GM03348 (cell line): ENCODE results near the gene POLR1B.
"Not testable (repeated sequence)": the region's sequence is repeated elsewhere in the genome, so short reads cannot be mapped to it uniquely, and the experiment has no call there.

Experiments
- DNase-seq: peaks from one replicate; pipeline ENCODE4 v3.0.0; 2012; ENCODE audit warnings: low spot score

Gene POLR1B

GRCh38 chr2:112601754-112602153, 59.5 kb downstream of the POLR1B start:
- DNase-seq, result no peak

- DNase-seq, result no peak
Measured at GRCh38 chr2:112602917-112603316, 60.7 kb downstream of the POLR1B start.

GRCh38 chr2:112603731-112604130, 61.5 kb downstream of the POLR1B start:
- DNase-seq, result no peak

- no peak for DNase-seq
Measured at GRCh38 chr2:112604952-112605351, 62.7 kb downstream of the POLR1B start.

DNA sequence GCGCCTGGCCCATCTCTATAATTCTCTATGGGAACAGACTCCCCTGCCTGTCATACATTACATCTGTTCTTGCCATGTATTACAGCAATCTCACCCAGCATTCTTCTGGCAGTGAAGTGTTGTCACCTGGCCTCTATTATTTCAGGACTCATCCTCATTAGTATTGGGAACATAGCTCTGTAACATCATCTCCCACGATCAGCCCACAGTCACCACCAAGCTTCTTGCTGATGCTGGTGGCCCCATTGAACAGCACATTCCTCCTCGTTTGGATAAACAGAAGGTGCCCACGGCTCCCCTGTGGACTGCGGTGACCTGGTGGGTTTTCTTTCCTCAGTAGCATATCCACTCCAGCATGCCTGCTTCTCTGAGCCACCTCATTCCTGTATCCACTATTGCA, 63.7 kb downstream of the POLR1B start:
- DNase-seq, result no peak

DNA sequence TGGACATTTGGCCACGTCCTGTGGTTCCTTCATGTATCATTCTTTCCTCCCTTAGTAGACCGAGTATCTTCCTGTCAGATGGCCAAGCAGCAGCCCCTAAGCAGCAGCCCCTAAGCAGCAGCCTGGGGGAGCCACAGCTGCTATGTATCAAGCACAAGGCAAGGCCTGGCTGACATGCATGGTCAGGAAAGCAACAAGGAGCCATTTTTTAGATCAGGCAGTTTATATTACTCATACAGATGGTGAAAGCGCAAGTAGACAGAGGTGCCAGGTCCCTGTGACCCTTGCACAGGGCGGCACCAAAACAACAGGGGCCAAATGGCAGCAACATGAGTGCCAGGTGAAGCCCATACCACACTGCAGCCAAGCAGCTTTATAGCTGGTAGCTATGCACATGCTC, 64.3 kb downstream of the POLR1B start:
- DNase-seq, result no peak

GRCh38 chr2:112607680-112608438, 65.6 kb downstream of the POLR1B start:
- DNase-seq, result no peak

DNA sequence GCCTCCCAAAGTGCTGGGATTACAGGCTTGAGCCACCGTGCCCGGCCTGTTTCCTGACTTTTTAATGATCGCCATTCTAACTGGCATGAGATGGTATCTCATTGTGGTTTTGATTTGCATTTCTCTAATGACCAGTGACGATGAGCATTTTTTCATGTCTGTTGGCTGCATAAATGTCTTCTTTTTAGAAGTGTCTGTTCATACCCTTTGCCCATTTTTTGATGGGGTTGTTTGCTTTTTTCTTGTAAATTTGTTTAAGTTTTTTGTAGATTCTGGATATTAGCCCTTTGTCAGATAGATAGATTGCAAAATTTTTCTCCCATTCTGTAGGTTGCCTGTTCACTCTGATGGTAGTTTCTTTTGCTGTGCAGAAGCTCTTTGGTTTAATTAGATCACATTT, 67.1 kb downstream of the POLR1B start:
- DNase-seq, result not testable (repeated sequence)

- not testable (repeated sequence) for DNase-seq
Measured at GRCh38 chr2:112612283-112612682, 70.0 kb downstream of the POLR1B start.

- no peak for DNase-seq
Measured at GRCh38 chr2:112614201-112614840, 72.1 kb downstream of the POLR1B start.

- no peak for DNase-seq
Measured at GRCh38 chr2:112615051-112615450, 72.8 kb downstream of the POLR1B start.

- not testable (repeated sequence) for DNase-seq
Measured at GRCh38 chr2:112615798-112616197, 73.5 kb downstream of the POLR1B start.

- no peak for DNase-seq
Measured at GRCh38 chr2:112618383-112618782, 76.1 kb downstream of the POLR1B start.

GRCh38 chr2:112621790-112622527, 79.7 kb downstream of the POLR1B start:
- peak; percentile 25 for DNase-seq

DNA sequence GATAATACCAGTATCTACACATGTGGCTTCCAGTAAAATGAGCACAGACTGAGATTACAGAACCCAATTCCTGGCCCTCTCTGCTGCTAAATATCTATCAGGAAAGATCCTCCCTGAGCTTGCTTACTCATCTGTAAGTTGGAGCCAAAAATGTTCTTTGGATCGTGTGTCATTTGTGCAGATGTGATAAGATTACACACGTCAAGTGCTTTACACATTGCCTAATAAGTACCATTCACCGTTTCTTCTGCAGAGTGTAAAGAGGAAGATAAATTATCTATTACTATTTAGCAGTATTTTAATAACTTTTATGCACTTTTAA, 80.2 kb downstream of the POLR1B start:
- DNase-seq, result peak; percentile 78

DNA sequence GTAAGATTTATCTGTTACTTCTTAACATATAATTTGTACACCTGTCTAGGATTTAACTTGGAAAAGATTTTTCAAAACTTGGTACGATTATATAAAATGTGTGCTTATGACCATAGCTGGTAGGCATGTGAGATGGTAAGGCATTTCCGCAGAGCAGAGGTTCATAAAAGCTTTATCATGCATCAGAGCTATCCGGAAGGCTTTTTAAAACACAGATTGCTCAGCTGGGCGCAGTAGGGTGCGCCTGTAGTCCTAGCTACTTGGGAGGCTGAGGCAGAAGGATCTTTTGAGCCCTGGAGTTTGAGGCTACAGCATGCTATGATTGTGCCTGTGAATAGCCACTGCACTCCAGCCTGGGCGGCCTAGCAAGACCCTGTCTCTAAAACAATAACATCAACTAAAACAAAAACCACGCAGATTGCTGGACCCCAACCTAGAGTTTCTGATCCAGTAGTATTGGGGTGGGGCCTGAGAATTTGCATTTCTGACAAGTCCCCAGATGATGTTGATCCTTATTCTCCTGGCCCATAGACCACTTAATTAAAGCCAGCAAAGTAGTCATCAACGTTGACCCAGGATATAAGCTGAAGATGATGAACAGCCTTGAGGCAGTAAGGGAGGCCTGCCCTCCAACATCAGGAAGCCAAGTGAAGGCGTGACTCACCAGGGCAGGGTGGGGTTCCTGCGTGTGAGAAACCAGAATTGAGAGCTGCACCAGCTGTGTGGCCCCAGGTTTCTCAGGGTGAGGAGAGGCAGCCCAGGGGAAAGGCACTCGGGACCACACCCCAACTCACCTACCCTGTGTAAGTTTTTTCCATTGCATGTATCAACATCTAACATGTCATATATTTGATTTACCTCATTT, 81.9 kb downstream of the POLR1B start:
- peak; percentile 79 for DNase-seq

- DNase-seq, result no peak
Measured at GRCh38 chr2:112625474-112626114, 83.3 kb downstream of the POLR1B start.

DNA sequence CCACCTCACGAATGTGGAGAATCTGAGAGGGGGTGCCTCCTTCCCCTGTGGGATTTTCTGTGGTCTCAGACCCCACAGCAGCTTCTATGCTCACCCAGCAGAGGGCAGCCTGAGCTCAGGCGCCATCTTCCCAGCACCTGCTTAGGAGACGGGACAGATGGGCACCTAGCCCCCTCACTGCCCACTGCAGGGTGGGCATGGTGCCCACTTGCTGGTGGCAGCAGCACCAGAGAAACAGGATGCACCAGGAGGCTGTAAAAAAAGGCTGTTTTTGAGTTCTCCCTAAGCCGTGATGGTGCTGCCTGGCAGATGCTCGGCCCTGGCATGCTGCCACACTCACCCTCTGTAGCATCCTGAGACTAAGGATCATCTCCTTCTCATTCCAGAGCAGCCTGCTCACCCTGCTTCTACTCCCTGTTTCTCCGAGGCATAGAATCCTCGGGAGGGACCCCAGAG, 84.4 kb downstream of the POLR1B start:
- peak; percentile 75 for DNase-seq
